ENCODE results near the gene PRKCA. TPM values are rescaled to one million over a fixed set of nuclear protein-coding genes. Genes with fewer than 3 reads are reported as not detected.

Gene PRKCA
- total RNA-seq, 4 donors from 2014 or later, result 26.0 to 89.0 (median 32.8) TPM

GRCh38 chr17:66632731-66633130 lies 330.3 kb downstream of the PRKCA start:
- ATAC-seq, result no peak
- no peaks in the 10 kb centered on the region for H3K27me3 ChIP-seq
- H3K36me3 ChIP-seq, result no peaks in the 10 kb centered on the region
- H3K27ac ChIP-seq, result no peak overlapping the region
- TF ChIP-seq EP300 (IDR thresholded peaks at IDR 0.05) (no peak), POLR2A (IDR thresholded peaks at IDR 0.05) (no peak), CTCF (IDR thresholded peaks at IDR 0.05) (no peak), POLR2AphosphoS5 (IDR thresholded peaks at IDR 0.05) (no peak)
- peaks cover 0 to 30% (median 6%) of the 10 kb centered on the region in 3 donors for H3K4me1 ChIP-seq
- 83 to 88% methylated on average over 2 to 3 of the region's 3 CpGs for WGBS, 2 donors (ENCODE audit: low coverage in 1 of 2)
- H3K4me3 ChIP-seq, result no peak overlapping the region
- no peaks in the 10 kb centered on the region for H3K9me3 ChIP-seq

GRCh38 chr17:66633317-66633965 lies 331.0 kb downstream of the PRKCA start:
- ATAC-seq, result no peak
- H3K27me3 ChIP-seq, result no peaks in the 10 kb centered on the region
- H3K9me3 ChIP-seq, result no peaks in the 10 kb centered on the region
- H3K4me3 ChIP-seq, result no peak overlapping the region
- peaks cover 0 to 23% (median 4%) of the 10 kb centered on the region in 3 donors for H3K4me1 ChIP-seq
- no peak for TF ChIP-seq EP300 (IDR thresholded peaks at IDR 0.05)
- TF ChIP-seq POLR2AphosphoS5 (IDR thresholded peaks at IDR 0.05), result no peak
- TF ChIP-seq CTCF (IDR thresholded peaks at IDR 0.05), result no peak
- TF ChIP-seq POLR2A (IDR thresholded peaks at IDR 0.05), result no peak
- WGBS, 2 donors (ENCODE audit: low coverage in 1 of 2), result 87 to 89% methylated on average over 2 to 3 of the region's 3 CpGs
- H3K36me3 ChIP-seq, result no peaks in the 10 kb centered on the region
- H3K27ac ChIP-seq, result no peak overlapping the region

GRCh38 chr17:66634193-66634592 lies 331.8 kb downstream of the PRKCA start:
- no peaks in the 10 kb centered on the region for H3K36me3 ChIP-seq
- TF ChIP-seq EP300 (IDR thresholded peaks at IDR 0.05) (no peak), CTCF (IDR thresholded peaks at IDR 0.05) (no peak), POLR2AphosphoS5 (IDR thresholded peaks at IDR 0.05) (no peak), POLR2A (IDR thresholded peaks at IDR 0.05) (no peak)
- 0 to 100% methylated on average over 1 of the region's 1 CpG for WGBS, 2 donors (ENCODE audit: low coverage in 1 of 2)
- no peak overlapping the region for H3K4me3 ChIP-seq
- H3K27me3 ChIP-seq, result no peaks in the 10 kb centered on the region
- no peak for ATAC-seq
- H3K9me3 ChIP-seq, result no peaks in the 10 kb centered on the region
- peaks cover 0 to 16% (median 4%) of the 10 kb centered on the region in 3 donors for H3K4me1 ChIP-seq
- no peak overlapping the region for H3K27ac ChIP-seq

- ATAC-seq, result no peak
- H3K4me1 ChIP-seq, result peaks cover 0 to 7% (median 4%) of the 10 kb centered on the region in 3 donors
- TF ChIP-seq EP300 (IDR thresholded peaks at IDR 0.05) (no peak), POLR2A (IDR thresholded peaks at IDR 0.05) (no peak), CTCF (IDR thresholded peaks at IDR 0.05) (no peak), POLR2AphosphoS5 (IDR thresholded peaks at IDR 0.05) (no peak)
- 85 to 90% methylated on average over 7 of the region's 7 CpGs for WGBS, 2 donors (ENCODE audit: low coverage in 1 of 2)
- no peaks in the 10 kb centered on the region for H3K27me3 ChIP-seq
- H3K36me3 ChIP-seq, result no peaks in the 10 kb centered on the region
- peak overlapping the region in 1 of 4 donors; percentile 19 for H3K27ac ChIP-seq
- no peak overlapping the region for H3K4me3 ChIP-seq
- no peaks in the 10 kb centered on the region for H3K9me3 ChIP-seq
Measured at GRCh38 chr17:66635386-66636045, 333.1 kb downstream of the PRKCA start.

GRCh38 chr17:66636111-66636510 lies 333.7 kb downstream of the PRKCA start:
- no peaks in the 10 kb centered on the region for H3K9me3 ChIP-seq
- H3K27ac ChIP-seq, result peak overlapping the region in 2 of 4 donors; percentile 9 to 35
- no peaks in the 10 kb centered on the region for H3K27me3 ChIP-seq
- H3K36me3 ChIP-seq, result peaks cover 0 to 2% of the 10 kb centered on the region in 2 donors
- TF ChIP-seq CTCF (IDR thresholded peaks at IDR 0.05) (no peak), POLR2AphosphoS5 (IDR thresholded peaks at IDR 0.05) (no peak)
- ATAC-seq, result no peak
- no peak overlapping the region for H3K4me3 ChIP-seq
- H3K4me1 ChIP-seq, result peaks cover 0 to 7% (median 4%) of the 10 kb centered on the region in 3 donors
- 28 to 42% methylated on average over 2 to 3 of the region's 4 CpGs for WGBS, 2 donors (ENCODE audit: low coverage in 1 of 2)

Data from gastroesophageal sphincter (tissue), 4 donors.